ENCODE measurements around the gene TENM4.

Gene TENM4

DNA sequence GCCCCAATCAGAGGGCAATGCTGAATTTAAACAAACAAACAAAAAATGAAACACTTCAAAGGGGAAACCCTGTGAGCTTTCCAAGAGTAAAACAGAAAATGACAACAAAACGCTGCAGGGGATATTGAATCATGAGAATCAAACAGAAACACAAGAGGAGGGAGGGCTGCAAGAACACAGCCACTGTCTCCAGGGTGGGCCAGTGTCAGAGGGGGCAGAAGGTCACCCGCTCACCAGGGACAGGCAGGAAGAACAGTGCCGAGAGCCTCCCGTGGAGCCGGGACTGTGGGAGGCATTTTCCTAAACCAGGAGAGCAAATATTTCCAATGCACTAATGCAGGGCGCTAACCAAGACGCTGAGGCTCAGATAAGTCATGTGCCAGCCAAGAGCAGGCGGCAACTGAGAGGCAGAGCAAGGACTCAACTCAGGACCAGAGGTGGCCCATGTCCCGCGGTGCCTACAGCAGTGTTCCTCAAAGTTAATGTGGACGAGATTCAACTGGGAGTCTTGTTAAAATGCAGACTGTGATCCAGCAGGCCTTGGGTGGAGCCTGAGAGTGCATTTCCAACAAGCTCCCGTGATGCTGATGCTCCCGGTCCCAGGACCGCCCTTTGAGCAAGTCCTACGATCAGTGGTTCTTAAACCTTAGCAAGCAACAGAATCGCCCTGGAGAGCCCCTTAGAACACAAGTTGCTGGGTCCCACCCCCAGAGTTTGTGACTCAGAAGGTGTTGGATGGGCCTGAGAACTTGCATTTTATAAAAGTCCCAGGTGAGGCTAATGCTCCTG lies 197.2 kb downstream of the TENM4 start:
- Histone ChIP-seq H3K4me3 (ENCODE audit: low read depth in 1 of 2, low read length in 2 of 2) (no peak overlapping the region), H3K9me3 (ENCODE audit: insufficient read depth, low read length, severe bottlenecking) (no peaks in the 10 kb centered on the region), H3K4me1 (ENCODE audit: insufficient read depth, low read length) (no peaks in the 10 kb centered on the region), H3K27ac (ENCODE audit: low read length) (no peak overlapping the region), H3K27me3 (ENCODE audit: insufficient read depth, low read length, poor library complexity) (no peaks in the 10 kb centered on the region), H3K9ac (ENCODE audit: low read depth, low read length) (no peak overlapping the region), H3K36me3 (ENCODE audit: insufficient read depth, low read length) (no peaks in the 10 kb centered on the region), H4K20me1 (ENCODE audit: insufficient read depth, low read length) (no peaks in the 10 kb centered on the region), H3K4me2 (ENCODE audit: insufficient read depth, low read length) (no peak overlapping the region), H3K79me2 (ENCODE audit: insufficient read depth, low read length) (no peaks in the 10 kb centered on the region), H2AFZ (ENCODE audit: low read depth, low read length) (no peak overlapping the region)
- DNase-seq (no peak), ATAC-seq (ENCODE audit: insufficient read depth, low read depth) (no peak)
- TF ChIP-seq, protein P1, sequence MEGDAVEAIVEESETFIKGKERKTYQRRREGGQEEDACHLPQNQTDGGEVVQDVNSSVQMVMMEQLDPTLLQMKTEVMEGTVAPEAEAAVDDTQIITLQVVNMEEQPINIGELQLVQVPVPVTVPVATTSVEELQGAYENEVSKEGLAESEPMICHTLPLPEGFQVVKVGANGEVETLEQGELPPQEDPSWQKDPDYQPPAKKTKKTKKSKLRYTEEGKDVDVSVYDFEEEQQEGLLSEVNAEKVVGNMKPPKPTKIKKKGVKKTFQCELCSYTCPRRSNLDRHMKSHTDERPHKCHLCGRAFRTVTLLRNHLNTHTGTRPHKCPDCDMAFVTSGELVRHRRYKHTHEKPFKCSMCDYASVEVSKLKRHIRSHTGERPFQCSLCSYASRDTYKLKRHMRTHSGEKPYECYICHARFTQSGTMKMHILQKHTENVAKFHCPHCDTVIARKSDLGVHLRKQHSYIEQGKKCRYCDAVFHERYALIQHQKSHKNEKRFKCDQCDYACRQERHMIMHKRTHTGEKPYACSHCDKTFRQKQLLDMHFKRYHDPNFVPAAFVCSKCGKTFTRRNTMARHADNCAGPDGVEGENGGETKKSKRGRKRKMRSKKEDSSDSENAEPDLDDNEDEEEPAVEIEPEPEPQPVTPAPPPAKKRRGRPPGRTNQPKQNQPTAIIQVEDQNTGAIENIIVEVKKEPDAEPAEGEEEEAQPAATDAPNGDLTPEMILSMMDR (IDR thresholded peaks at IDR 0.05; ENCODE audit: borderline replicate concordance, extremely low read depth, low read length, poor library complexity, severe bottlenecking): no peak
- TF ChIP-seq EZH2 (IDR thresholded peaks at IDR 0.05; ENCODE audit: borderline replicate concordance, low read depth, low read length, severe bottlenecking): no peak

DNA sequence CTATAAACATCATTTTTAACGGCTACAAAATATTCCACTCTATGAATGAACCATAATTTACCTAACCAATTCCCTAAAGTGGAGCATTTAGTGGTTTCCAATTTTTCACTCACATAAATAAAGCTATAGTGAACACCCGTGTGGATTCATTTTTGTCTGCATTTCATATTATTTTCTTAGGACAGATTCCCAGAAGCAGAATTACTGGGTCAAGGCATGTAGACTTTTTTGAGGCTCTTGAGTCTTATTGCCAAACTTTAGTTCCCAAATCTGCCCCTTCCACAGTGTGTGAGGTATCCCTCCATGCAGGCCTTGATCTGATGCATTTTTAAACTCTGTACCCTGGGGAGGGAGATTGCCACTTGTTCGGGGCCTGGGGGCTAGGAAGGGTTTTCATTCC lies 198.2 kb downstream of the TENM4 start:
- Histone ChIP-seq H3K9ac (ENCODE audit: low read depth, low read length) (no peak overlapping the region), H3K27me3 (ENCODE audit: insufficient read depth, low read length, poor library complexity) (no peaks in the 10 kb centered on the region), H3K36me3 (ENCODE audit: insufficient read depth, low read length) (no peaks in the 10 kb centered on the region), H4K20me1 (ENCODE audit: insufficient read depth, low read length) (no peaks in the 10 kb centered on the region), H3K4me1 (ENCODE audit: insufficient read depth, low read length) (no peaks in the 10 kb centered on the region), H3K79me2 (ENCODE audit: insufficient read depth, low read length) (no peaks in the 10 kb centered on the region), H2AFZ (ENCODE audit: low read depth, low read length) (no peak overlapping the region), H3K4me2 (ENCODE audit: insufficient read depth, low read length) (no peak overlapping the region), H3K9me3 (ENCODE audit: insufficient read depth, low read length, severe bottlenecking) (no peaks in the 10 kb centered on the region), H3K27ac (ENCODE audit: low read length) (no peak overlapping the region), H3K4me3 (ENCODE audit: low read depth in 1 of 2, low read length in 2 of 2) (no peak overlapping the region)
- ATAC-seq (ENCODE audit: insufficient read depth, low read depth) (no peak), DNase-seq (no peak)
- TF ChIP-seq EZH2 (IDR thresholded peaks at IDR 0.05; ENCODE audit: borderline replicate concordance, low read depth, low read length, severe bottlenecking): no peak

DNA sequence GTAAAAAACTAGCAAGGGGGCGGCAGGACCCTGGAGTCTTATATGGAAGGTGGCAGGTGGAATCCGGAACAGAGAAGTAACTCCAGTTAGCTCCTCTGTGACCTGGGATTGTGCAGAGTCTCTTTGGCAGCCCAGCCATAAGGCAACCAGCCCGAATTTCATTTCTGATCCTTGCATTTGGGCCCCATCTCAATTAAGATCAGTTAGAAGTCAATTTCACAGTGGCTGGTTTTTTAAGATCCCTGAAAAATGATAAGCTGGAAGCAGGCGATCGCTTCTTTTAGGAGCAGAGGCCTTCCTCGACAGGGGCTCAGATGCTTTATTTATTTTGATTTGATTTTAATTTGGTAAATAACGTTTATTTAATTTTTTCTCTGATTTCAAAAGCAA lies 199.0 kb downstream of the TENM4 start:
- H3K4me2 ChIP-seq (ENCODE audit: insufficient read depth, low read length): no peak overlapping the region
- ATAC-seq (ENCODE audit: insufficient read depth, low read depth): no peak

More for the DNA sequence above, 199.0 kb downstream of the TENM4 start:
- H3K9me3 ChIP-seq (ENCODE audit: insufficient read depth, low read length, severe bottlenecking): no peaks in the 10 kb centered on the region
- no peak overlapping the region for H2AFZ ChIP-seq (ENCODE audit: low read depth, low read length)
- H3K4me1 ChIP-seq (ENCODE audit: insufficient read depth, low read length): no peaks in the 10 kb centered on the region
- no peak overlapping the region for H3K4me3 ChIP-seq (ENCODE audit: low read depth in 1 of 2, low read length in 2 of 2)
- no peaks in the 10 kb centered on the region for H4K20me1 ChIP-seq (ENCODE audit: insufficient read depth, low read length)
- no peak overlapping the region for H3K27ac ChIP-seq (ENCODE audit: low read length)
- H3K27me3 ChIP-seq (ENCODE audit: insufficient read depth, low read length, poor library complexity): no peaks in the 10 kb centered on the region
- no peak overlapping the region for H3K9ac ChIP-seq (ENCODE audit: low read depth, low read length)
- TF ChIP-seq, protein P1 (IDR thresholded peaks at IDR 0.05; ENCODE audit: borderline replicate concordance, extremely low read depth, low read length, poor library complexity, severe bottlenecking): no peak
- TF ChIP-seq EZH2 (IDR thresholded peaks at IDR 0.05; ENCODE audit: borderline replicate concordance, low read depth, low read length, severe bottlenecking): no peak
- no peaks in the 10 kb centered on the region for H3K36me3 ChIP-seq (ENCODE audit: insufficient read depth, low read length)
- H3K79me2 ChIP-seq (ENCODE audit: insufficient read depth, low read length): no peaks in the 10 kb centered on the region
- DNase-seq: no peak

Data from DND-41 (cell line).